Kasumi-1 (cell line): ENCODE results near the gene CTNND1.
"Not testable (repeated sequence)": the region's sequence is repeated elsewhere in the genome, so short reads cannot be mapped to it uniquely, and the experiment has no call there.

ENCODE experiments used
- DNase-seq, 2 experiments: peaks; one replicate each; lab custom pipeline; 2025; lab: John Stamatoyannopoulos, UW

The CTNND1 gene

DNA sequence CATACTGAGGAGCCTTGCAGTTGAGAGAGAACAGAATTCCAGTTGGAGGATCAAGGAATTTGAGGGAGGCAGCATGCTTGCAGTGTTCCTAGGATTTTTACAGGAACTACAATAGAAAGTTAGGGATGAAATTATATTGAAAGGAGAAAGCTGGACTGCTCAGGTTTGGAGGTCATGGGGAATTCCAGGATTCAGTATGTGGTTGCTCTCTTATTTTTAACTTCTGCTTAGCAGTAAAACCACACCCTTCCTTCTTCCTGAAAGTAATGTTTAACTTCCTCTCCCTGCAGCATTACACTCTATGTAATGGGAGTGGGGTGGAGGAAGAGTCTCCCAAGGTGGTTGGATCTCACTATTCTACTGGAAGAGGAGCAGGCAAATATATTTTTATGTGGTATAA lies 31.3 kb downstream of the CTNND1 start:
- peak; percentile 72 to 79 for DNase-seq

DNA sequence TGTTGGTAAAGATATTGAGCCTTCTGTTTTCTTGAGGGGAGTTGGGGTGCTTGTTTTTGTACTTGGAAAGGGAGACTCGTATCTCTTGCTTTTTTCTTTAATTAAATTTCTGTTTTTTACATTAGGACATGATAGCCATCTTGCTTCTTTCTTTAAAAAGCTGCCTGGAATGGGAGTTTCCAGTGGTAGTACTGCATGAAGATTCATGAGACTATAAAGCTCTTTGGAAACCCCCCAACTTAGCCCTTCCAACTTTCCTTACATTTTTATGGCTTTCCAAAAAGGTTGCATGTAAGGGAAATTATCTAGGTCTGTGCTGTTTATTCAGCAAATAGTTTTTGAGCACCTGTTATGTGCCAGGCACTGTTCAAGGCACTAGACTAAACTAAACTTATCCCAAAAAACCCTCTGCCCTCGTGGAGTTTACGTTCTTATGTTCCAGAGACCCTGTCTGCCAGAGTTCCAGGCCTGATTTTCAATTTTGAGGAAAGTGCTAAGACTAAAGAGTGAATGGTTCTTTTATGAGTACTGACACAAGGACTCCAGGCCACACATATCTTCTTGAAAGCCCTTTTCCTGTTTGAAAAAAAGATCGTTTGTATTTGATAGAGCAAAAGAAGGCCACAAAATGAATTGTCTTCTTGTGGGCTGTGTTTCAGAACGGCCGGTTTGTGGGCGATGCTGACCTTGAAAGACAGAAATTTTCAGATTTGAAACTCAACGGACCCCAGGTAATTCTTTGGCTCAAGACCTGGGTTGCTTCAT lies 31.9 kb downstream of the CTNND1 start:
- DNase-seq, result no peak

DNA sequence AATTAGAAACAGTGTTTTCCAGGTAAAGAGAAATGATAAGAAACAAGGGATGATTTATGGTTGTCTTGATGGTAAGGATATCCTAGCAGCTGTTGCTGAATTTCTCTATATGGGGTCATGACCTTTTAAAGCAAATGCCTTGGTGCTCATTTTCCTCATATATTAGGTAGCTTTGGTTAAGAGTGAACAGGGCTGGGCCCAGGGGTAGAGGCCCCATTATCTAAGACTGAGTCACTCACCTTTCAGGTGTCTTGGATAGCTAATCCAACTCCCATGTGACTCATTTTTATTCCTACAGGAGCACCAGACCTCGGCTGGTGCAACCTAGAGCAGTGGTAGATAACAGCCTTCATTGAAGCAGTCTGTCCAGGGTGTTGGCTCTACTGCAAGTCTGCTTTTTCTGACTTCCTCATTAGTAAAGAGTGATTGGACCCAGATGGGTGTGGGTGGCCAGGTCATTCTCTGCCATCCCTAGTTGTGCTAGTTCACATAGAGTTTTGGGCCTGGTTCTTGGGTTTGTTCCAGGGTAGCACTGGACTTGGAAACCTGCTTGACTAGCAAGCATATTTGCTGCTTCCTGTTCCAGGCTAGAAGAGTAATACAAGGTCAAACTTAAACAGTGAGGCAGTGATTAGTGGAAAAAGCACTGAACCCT lies 37.4 kb downstream of the CTNND1 start:
- DNase-seq, result no peak

DNA sequence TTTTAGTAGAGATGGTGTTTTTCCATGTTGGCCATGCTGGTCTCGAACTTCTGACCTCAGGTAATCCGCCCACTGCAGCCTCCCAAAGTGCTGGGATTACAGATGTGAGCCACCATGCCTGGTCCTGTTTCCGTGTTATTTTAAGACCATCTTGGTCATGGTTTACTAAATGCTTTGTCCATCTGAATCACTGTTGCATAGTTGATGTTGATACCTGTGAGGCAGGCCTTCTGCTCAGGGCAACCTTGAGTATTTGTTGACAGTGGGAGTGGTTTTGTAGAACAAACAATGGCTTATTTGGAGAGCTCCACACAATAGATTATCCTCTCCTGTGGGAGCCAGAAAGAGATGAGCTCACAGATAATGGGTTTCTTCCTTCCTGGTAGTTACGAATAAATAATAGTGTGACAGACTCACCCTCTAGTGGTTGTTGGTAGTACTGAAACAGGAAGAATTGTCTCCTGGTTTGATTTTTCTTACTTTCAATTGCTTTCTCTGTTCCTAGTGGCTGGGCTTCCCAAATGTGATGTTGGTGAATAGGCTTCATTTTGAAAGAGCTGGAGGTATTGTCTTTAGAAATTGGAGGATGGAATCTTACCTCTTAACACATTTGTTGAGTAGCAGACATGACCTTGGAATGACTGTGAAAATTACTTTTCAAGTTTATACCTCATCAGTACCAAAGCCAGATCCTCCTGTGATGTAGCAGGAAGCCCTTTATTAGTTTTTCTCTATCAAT lies 39.0 kb downstream of the CTNND1 start:
- DNase-seq, result peak; percentile 89 to 93

DNA sequence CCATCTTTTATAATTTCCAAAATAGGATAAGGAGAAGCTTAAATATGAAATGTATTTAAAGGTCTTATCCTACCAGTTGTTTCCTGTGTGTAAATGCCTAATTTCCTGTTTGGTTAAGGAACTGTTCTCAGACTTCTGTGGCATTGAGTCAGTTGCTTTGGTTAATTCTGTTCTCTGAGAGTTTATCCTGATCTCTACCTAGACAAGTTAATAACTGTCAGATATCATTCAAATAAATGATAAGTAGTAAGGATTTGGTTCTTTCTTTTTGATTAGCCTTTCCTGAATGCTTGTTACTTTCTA lies 39.5 kb downstream of the CTNND1 start:
- DNase-seq, result peak; percentile 19 to 37

DNA sequence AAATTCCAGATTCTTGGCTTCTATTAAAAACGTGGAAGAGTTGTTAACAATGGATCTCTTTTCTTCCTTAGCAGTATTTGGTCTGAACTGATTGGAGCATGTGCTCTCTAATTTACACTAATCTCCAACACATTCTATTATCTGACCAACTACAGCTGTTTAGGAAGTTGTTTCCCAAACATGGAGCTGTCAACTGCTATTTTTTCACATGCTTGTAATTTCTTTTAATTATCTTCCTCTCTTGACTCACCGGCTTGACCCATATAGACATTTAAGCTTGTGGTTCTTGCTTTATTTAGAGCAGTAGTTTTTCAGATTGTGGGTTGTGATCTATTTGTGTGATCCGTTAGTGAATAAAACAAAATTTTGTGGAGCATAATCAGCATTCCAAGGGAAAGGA lies 40.8 kb downstream of the CTNND1 start:
- no peak for DNase-seq

DNA sequence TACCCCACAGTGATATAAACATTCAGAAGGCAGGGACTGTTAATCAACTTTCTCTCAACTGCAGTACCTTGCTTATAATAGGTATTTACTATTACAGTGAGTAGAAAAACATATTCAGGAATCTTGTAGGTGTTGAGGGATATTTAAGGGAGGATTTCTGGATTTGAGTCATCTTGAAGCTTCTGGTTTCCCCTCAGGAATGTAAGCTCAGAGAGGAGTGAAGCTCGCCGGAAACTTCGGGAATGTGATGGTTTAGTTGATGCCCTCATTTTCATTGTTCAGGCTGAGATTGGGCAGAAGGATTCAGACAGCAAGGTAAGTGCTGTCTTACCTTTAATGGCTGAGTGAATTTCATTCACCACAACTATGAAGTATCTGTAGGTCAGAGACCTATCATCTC lies 42.9 kb downstream of the CTNND1 start:
- DNase-seq, result no peak

DNA sequence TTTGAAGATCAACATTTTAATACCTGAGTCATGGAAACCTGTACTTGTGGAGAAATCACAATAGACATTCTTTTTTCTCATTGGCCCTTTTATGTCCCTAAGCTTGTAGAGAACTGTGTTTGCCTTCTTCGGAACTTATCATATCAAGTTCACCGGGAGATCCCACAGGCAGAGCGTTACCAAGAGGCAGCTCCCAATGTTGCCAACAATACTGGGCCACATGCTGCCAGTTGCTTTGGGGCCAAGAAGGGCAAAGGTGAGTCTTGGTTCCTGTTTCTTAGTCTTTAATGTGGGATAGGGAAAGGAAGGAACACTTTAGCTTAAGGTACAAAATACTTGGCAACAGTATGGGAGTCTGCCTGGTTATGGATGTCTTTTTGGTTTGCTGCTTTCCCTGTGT lies 44.2 kb downstream of the CTNND1 start:
- no peak for DNase-seq

DNA sequence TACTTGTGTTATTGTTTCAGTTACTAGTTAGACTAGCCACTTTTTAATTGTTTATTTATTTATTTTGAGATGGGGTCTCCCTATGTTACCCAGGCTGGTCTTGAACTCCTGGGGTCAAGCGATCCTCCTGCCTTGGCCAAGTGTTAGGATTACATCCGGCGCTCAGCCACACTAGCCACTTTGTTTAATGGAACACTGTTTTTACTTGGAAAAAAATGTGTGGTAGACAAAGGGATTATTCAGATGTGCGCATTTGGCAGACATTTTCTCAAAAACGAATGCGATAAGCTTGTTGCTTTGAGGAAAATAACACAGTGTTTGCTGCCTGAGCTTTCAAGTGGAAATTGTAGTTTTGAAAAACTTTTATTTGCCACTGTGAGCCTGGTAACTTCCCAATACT lies 51.0 kb downstream of the CTNND1 start:
- DNase-seq, result no peak

DNA sequence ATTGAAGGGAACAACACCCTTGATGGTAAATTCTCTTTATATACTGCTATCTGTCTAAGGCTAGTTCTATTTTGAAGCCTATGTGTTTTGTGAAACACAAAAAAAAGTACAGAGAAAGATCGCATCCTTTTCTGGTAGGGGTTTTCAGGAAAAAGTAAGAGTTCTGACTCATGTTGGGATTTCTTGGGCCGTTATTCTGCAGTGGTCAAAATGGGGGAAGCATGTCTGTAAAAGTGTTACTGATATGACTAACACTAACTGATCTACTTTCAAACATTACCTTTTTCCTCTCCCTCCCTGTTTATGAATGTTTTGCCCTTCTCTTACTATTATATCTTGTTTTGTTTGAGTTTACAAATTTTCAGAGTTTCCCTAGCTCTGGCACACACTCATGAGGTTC lies 53.9 kb downstream of the CTNND1 start:
- no peak for DNase-seq

DNA sequence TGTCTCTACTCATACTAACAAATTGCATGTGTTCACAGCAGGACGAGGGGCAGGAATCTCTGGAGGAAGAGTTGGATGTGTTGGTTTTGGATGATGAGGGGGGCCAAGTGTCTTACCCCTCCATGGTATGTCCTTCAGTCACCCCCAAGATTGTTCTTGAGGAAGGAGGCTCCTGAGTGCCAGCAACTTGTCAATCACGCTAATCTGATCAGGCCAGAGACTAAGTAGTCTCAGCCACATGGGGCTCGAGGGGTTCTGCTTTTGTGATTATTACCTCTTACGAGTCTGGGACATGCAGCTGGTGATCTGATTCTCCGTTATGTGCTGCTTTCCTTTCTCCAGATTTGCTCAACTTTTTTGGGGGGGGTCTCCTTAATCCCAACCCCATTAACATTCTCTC lies 54.3 kb downstream of the CTNND1 start:
- no peak for DNase-seq

DNA sequence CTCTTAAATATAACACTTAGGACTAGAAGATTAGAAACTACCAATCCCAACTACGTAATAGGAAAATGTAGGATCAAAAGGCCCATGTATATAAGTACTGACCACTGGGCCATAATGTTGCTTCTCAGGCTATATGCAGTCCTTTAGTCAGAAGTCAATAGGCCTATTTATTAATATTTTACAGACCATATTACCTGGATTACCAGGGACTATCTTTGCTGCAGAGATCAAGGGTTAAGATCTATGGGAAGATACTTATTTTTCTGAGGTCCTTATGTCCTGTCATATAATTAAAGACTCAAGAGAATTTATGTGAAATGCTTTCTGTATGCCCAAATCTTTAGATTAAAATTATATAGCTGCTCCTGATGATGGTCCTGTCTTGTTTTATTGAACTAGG lies 57.2 kb downstream of the CTNND1 start:
- DNase-seq, result no peak

DNA sequence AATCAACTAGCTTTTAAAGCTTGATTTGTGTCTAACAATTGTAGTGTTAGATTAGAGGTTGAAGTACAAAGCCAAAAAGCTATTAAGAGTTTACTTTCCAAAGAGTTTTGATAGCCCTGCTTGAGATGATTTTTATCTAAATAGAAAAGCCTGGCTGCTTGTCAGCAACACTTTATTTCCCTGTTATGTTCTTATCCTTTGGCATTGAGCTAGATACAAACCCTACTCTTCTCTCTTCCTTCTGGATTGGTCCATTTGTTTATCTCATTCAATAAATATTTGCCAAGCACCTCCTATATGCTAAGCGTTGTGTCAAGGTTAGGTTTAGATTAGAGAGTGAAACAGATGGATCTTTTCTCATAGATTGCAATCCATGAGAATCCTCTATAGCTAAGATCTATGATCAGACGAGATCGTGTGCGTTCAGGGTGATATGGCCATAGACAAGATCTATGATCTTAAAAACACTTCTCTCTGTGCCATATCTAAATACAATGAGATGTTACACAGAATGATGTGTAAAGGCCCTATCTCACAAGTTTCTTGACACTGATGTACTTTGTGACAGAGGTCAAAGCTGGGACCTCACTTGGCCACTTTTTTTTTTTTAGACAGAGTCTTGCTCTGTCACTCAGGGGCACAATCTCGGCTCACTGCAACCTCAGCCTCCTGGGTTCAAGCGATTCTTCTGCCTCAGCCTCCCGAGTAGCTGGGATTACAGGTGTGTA lies 57.8 kb downstream of the CTNND1 start:
- DNase-seq, result no peak

DNA sequence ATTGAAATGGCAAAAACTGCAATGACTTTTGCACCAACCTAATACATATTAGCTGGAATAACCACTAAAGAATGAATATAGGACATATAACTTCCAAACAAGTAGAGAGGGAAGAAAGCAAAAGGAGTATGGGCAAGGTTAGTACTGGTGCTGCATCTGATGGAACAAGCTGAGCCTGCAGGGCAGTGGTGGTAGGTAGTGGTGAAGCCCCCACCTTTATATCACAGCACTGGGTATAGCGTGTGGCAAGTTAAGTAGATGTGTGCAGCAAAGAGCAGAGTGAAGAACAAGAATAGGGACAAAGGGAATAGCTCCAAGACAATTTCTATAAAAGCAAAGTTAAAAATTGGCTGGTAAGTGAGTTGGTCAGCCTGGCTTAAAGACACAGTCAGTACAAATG lies 62.3 kb downstream of the CTNND1 start:
- no peak for DNase-seq

DNA sequence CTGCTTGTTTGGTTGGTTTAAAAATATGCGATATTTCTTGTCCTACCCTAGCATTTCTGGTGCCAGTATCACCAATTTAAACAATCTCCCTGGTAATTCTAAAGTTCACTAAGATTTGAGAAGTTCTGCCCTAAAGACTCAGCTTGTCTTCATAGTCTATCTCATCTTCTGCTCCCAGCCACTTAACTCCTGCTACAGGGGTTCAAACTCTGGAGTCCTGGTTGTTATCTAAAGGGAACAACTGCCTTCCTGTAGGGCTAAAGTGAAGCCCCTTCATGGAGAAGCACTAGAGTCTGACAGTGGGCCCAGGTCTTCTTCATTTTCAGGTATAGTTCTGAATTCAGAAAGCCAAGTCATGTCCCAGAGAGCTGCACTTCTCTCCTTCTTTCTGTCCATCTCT lies 73.2 kb downstream of the CTNND1 start:
- DNase-seq, result no peak

DNA sequence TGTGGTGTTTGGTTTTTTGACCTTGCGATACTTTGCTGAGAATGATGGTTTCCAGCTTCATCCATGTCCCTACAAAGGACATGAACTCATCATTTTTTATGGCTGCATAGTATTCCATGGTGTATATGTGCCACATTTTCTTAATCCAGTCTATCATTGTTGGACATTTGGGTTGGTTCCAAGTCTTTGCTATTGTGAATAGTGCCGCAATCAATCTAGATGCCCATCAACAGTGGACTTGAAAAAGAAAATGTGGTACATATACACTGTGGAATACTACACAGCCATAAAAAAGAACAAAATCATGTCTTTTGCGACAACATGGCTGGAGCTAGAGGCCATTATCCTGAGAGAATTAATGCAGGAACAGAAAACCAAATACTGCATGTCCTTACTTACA lies 77.0 kb downstream of the CTNND1 start:
- DNase-seq, result not testable (repeated sequence)

DNA sequence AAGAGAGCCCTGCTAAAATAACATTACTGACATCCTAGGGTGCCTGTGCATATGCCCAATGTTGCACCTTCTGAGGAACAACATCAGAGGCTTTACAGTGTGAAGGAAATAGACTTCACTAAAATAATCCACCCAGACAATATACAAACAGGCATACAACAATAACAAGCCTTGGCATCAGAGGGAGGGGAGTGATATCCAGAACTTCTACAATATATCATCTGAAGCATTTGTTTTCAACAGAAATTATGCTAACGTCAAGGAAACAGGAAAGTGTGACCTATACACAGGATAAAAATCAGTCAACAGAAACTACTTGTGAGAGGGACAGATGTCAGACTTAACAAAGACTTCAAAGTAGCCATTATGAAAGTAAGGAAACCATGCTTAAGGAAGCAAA lies 81.3 kb downstream of the CTNND1 start:
- no peak for DNase-seq

DNA sequence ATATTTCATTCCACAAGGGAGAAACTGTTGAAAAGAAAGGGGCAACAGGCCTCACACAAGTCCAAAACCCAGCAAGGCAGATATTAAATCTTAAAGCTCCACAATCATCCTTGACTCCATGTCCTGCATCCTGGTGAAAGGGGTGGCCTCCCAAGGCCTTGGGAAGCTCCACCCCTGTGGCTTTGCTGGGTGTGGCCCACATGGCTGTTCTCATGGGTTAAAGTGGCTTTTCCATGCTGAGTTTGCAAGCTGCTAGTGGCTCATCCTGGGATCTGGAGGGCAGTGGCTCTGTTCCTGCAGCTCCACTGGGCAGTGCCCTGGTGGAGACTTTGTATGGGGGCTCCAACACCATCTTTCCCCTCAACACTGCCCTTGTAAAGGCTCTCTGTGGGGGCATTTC lies 106.4 kb downstream of the CTNND1 start:
- no peak for DNase-seq

DNA sequence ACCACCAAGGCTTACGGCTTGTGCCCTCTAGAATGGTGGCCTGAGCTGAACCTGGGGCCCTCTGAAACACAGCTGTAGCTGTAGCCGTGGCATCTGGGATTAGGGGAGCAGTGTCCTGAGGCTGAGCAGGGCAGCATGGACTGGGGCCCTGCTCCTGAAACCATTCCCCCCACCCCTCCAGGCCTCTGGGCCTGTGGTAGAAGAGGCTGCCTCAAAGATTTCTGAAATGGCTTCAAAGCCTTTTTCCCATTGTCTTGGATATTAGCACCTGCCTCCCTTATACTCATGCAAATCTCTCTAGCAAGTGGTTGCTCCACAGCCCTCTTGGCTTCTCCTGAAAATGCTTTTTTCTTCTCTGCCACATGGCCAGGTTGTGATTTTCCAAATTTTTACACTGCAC lies 106.9 kb downstream of the CTNND1 start:
- no peak for DNase-seq
